Liver (tissue), 9 donors: ENCODE measurements around the gene PHTF1. TPM values are rescaled to one million over a fixed set of nuclear protein-coding genes. Genes with fewer than 3 reads are reported as not detected.

Experiments used
- DNase-seq: peaks from one replicate; pipeline ENCODE4 v3.0.0-alpha.2; 2017; ENCODE audit warnings: low spot score
- H3K27ac ChIP-seq, 2 donors: one replicate each; pipeline ENCODE4 v1.7.0; 2013; ENCODE audit warnings: inconsistent platforms in 2 of 2, low read length in 2 of 2, control low read depth in 1 of 2, low read depth in 1 of 2, mild to moderate bottlenecking in 1 of 2
- H3K27me3 ChIP-seq, 4 donors: one replicate each; pipeline versions ENCODE4 v1.6.1 to v1.7.0; 2013; ENCODE audit warnings: low read length in 3 of 4, inconsistent platforms in 1 of 4, mild to moderate bottlenecking in 1 of 4, moderate library complexity in 1 of 4; ENCODE audit not compliant: control insufficient read depth in 4 of 4, insufficient read depth in 4 of 4
- H3K36me3 ChIP-seq, 4 donors: one replicate each; pipeline versions ENCODE4 v1.6.1 to v1.7.0; 2013; ENCODE audit warnings: low read length in 3 of 4, mild to moderate bottlenecking in 3 of 4, low read depth in 1 of 4, moderate library complexity in 1 of 4; ENCODE audit not compliant: control insufficient read depth in 4 of 4, insufficient read depth in 3 of 4
- H3K4me1 ChIP-seq, 4 donors: one replicate each; pipeline versions ENCODE4 v1.6.1 to v1.7.0; 2013; ENCODE audit warnings: low read length in 3 of 4, mild to moderate bottlenecking in 3 of 4, moderate library complexity in 1 of 4; ENCODE audit not compliant: control insufficient read depth in 4 of 4, insufficient read depth in 4 of 4
- H3K4me3 ChIP-seq, 3 donors: one replicate each; pipeline versions ENCODE4 v1.6.1 to v1.7.0; 2013; ENCODE audit warnings: low read length in 3 of 3, control low read depth in 1 of 3, low read depth in 1 of 3, mild to moderate bottlenecking in 1 of 3
- H3K9ac ChIP-seq, 2 donors: one replicate each; pipeline ENCODE4 v1.7.0; 2013; ENCODE audit warnings: low read length in 2 of 2, mild to moderate bottlenecking in 2 of 2, moderate library complexity in 2 of 2, control low read depth in 1 of 2, low read depth in 1 of 2
- H3K9me3 ChIP-seq, 4 donors: one replicate each; pipeline versions ENCODE4 v1.6.1 to v1.7.0; 2013; ENCODE audit warnings: low read length in 3 of 4; ENCODE audit not compliant: control insufficient read depth in 4 of 4
- EGR1 ChIP-seq, 2 donors: IDR thresholded peaks; 2 replicates each; pipeline ENCODE4 v1.6.1; 2016 to 2018; ENCODE audit warnings: antibody characterized with exemption in 2 of 2, low read depth in 2 of 2
- FOXA1 ChIP-seq: IDR thresholded peaks from 2 replicates; pipeline ENCODE4 v1.6.1; 2016; ENCODE audit warnings: antibody characterized with exemption
- FOXA2 ChIP-seq: IDR thresholded peaks from 2 replicates; pipeline ENCODE4 v1.6.1; 2016; ENCODE audit warnings: antibody characterized with exemption
- GABPA ChIP-seq, 2 donors: IDR thresholded peaks in 1 of 2; conservative IDR thresholded peaks in 1 of 2; 2 replicates each; pipeline ENCODE4 v1.6.1; 2016; ENCODE audit warnings: antibody characterized with exemption in 2 of 2, mild to moderate bottlenecking in 1 of 2, moderate library complexity in 1 of 2
- HNF4A ChIP-seq, 2 donors: conservative IDR thresholded peaks; 2 replicates each; pipeline ENCODE4 v1.6.1; 2016; ENCODE audit warnings: antibody characterized with exemption in 2 of 2, mild to moderate bottlenecking in 2 of 2
- HNF4G ChIP-seq: IDR thresholded peaks from 2 replicates; pipeline ENCODE4 v1.6.1; 2016; ENCODE audit warnings: antibody characterized with exemption
- JUND ChIP-seq, 2 donors: IDR thresholded peaks; 2 replicates each; pipeline ENCODE4 v1.6.1; 2016; ENCODE audit warnings: antibody characterized with exemption in 2 of 2
- NR2F2 ChIP-seq: IDR thresholded peaks from 2 replicates; pipeline ENCODE4 v1.6.1; 2016; ENCODE audit warnings: antibody characterized with exemption
- RAD21 ChIP-seq, 2 donors: IDR thresholded peaks; 2 replicates each; pipeline ENCODE4 v1.6.1; 2016; ENCODE audit warnings: antibody characterized with exemption in 2 of 2, mild to moderate bottlenecking in 2 of 2
- RXRA ChIP-seq, 2 donors: IDR thresholded peaks; 2 replicates each; pipeline ENCODE4 v1.6.1; 2017 to 2018; ENCODE audit warnings: antibody characterized with exemption in 2 of 2, mild to moderate bottlenecking in 1 of 2
- SP1 ChIP-seq: IDR thresholded peaks from 2 replicates; pipeline ENCODE4 v1.6.1; 2018; ENCODE audit warnings: antibody characterized with exemption, mild to moderate bottlenecking
- TAF1 ChIP-seq: conservative IDR thresholded peaks from 2 replicates; pipeline ENCODE4 v1.6.1; 2016; ENCODE audit warnings: antibody characterized with exemption, mild to moderate bottlenecking
- YY1 ChIP-seq: IDR thresholded peaks from 2 replicates; pipeline ENCODE4 v1.6.1; 2016; ENCODE audit warnings: antibody characterized with exemption, mild to moderate bottlenecking
- ZBTB33 ChIP-seq: IDR thresholded peaks from 2 replicates; pipeline ENCODE4 v1.6.1; 2016; ENCODE audit warnings: antibody characterized with exemption
- WGBS: extraction: QIAGEN DNeasy Blood & Tissue Kit; methylation state at CpG from one replicate; pipeline ENCODE4 v1.1.7; 2013; 5-methylcytosine and 5-hydroxymethylcytosine counted together
- polyA plus RNA-seq, 2 donors: library from polyadenylated mRNA; stranded (reverse) in 1 of 2; unstranded in 1 of 2; fragments of 200-250 nt in 1 of 2; fragments of >200 nt in 1 of 2; fragmentation: Nextera tagmentation in 1 of 2; extraction: Ambion mirVana in 1 of 2; gene quantifications; one replicate each; pipeline versions ENCODE4 v1.2.1 to v1.2.3, GENCODE V29; 2013 to 2015
- total RNA-seq, 2 donors: library from RNA; depleted of rRNA; stranded (reverse); fragments of >200 nt; gene quantifications; one replicate each; pipeline ENCODE4 v1.2.3, GENCODE V29; 2014
- TF ChIP-seq, protein P1 (sequence below): IDR thresholded peaks from 2 replicates; pipeline ENCODE4 v1.6.1; 2016; ENCODE audit warnings: antibody characterized with exemption, mild to moderate bottlenecking
- TF ChIP-seq, protein P2 (sequence below): fragments of 150-350 bp; IDR thresholded peaks from 2 replicates; pipeline ENCODE4 v1.5.1; 2017; ENCODE audit warnings: improper control_type of control experiment, low read depth, low read length; ENCODE audit not compliant: missing input control
- TF ChIP-seq, protein P3 (sequence below): IDR thresholded peaks from 2 replicates; pipeline ENCODE4 v1.6.1; 2016; ENCODE audit warnings: antibody characterized with exemption
- donor health status: healthy.
- donor health status: healthy.
- donor health status: healthy.
- donor health status: healthy.
- donor health status: healthy.

PHTF1 gene
- total and polyA plus RNA-seq, 4 donors: 3.2 to 14.0 (median 7.3) TPM

DNA sequence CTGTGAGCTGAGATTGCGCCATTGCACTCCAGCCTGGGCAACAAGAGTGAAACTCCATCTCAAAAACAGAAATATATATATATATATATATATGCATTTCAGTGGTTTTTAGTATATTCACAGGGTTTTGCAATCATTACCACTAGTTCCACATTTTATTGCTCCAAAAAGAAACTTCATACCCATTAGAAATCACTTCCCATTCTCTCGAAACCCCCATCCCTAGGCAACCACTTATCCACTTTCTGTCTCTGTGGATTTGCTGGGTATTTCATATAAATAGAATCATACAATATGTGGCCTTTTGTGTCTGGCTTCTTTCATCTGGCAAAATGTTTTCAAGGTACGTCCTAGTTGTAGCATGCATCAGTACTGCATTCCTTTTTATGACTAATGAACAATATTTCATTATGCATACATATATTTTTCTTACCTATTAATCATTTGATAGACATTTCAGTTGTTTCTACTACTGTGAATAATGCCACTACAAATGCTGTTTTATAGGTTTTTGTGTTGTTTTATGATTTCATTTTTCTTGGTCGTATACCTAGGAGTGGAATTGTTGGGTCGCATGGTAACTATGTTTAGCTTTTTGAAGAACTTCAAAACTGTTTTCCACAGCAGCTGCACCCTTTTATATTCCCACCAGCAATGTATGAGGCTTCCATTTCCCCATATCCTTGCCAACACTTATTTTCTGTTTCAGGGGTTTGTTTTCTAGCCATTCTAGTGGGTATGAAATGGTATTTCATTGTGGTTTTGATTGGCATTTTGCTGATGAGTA is 95.9 kb downstream of the PHTF1 start:
- no peaks in the 10 kb centered on the region for H3K9me3 ChIP-seq
- WGBS: 92% methylated on average over 5 of the region's 5 CpGs
- no peaks in the 10 kb centered on the region for H3K4me1 ChIP-seq
- no peaks in the 10 kb centered on the region for H3K27me3 ChIP-seq
- peaks cover 0 to 8% (median 3%) of the 10 kb centered on the region in 4 donors for H3K36me3 ChIP-seq
- H3K4me3 ChIP-seq: no peak overlapping the region
- H3K27ac ChIP-seq: no peak overlapping the region
- TF ChIP-seq FOXA1: no peak
- no peak for TF ChIP-seq NR2F2
- no peak for TF ChIP-seq EGR1 (IDR thresholded peaks at IDR 0.05; ENCODE audit: low read depth in 2 of 2)
- no peak for TF ChIP-seq HNF4A (conservative IDR thresholded peaks at IDR 0.05)
- no peak for TF ChIP-seq FOXA2
- TF ChIP-seq RXRA (IDR thresholded peaks at IDR 0.05): no peak
- no peak for TF ChIP-seq HNF4G
- TF ChIP-seq ZBTB33: no peak
- DNase-seq: no peak
- H3K9ac ChIP-seq: no peak overlapping the region

DNA sequence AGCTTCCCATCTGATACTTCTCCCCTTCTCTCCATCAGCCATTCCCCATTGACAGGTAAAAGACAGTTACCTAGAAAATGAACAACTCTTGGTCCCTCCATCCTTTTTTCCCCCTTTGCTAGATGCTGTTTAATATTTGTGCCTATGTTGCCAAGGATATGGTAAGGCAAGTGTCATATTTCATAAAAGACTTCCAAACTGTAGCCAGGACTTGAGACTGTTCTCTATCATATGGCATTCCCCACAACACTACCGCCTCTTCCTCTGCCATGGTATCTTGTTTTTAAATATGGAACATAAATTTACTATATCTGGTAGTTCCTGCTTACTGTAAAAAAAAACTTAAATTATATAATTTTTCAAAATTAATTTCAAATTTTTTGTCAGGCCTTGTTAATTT is 97.2 kb downstream of the PHTF1 start:
- Histone ChIP-seq H3K4me1 (no peaks in the 10 kb centered on the region), H3K36me3 (peaks cover 0 to 8% (median 3%) of the 10 kb centered on the region in 4 donors), H3K9ac (no peak overlapping the region), H3K27me3 (no peaks in the 10 kb centered on the region), H3K9me3 (no peaks in the 10 kb centered on the region), H3K27ac (no peak overlapping the region), H3K4me3 (no peak overlapping the region)
- TF ChIP-seq TAF1 (no peak), JUND (IDR thresholded peaks at IDR 0.05) (no peak)
- WGBS: 95% methylated on average over 1 of the region's 1 CpG
- no peak for DNase-seq

GRCh38 chr1:113660088-113660487 is 99.2 kb downstream of the PHTF1 start:
- Histone ChIP-seq H3K9ac (no peak overlapping the region), H3K27me3 (no peaks in the 10 kb centered on the region), H3K9me3 (no peaks in the 10 kb centered on the region), H3K27ac (no peak overlapping the region), H3K4me1 (no peaks in the 10 kb centered on the region), H3K4me3 (no peak overlapping the region), H3K36me3 (peaks cover 0 to 11% (median 3%) of the 10 kb centered on the region in 4 donors)
- no peak for DNase-seq
- WGBS: 47% methylated on average over 3 of the region's 3 CpGs
- TF ChIP-seq HNF4G (no peak), FOXA2 (no peak), JUND (IDR thresholded peaks at IDR 0.05) (no peak), HNF4A (conservative IDR thresholded peaks at IDR 0.05) (no peak), RAD21 (IDR thresholded peaks at IDR 0.05) (no peak), SP1 (no peak), ZBTB33 (no peak), FOXA1 (no peak), RXRA (IDR thresholded peaks at IDR 0.05) (no peak), GABPA (IDR thresholded peaks at IDR 0.05 in 1 of 2, conservative IDR thresholded peaks at IDR 0.05 in 1 of 2) (no peak), TAF1 (no peak), EGR1 (IDR thresholded peaks at IDR 0.05; ENCODE audit: low read depth in 2 of 2) (no peak), YY1 (no peak), NR2F2 (no peak)
- TF ChIP-seq, protein P1, sequence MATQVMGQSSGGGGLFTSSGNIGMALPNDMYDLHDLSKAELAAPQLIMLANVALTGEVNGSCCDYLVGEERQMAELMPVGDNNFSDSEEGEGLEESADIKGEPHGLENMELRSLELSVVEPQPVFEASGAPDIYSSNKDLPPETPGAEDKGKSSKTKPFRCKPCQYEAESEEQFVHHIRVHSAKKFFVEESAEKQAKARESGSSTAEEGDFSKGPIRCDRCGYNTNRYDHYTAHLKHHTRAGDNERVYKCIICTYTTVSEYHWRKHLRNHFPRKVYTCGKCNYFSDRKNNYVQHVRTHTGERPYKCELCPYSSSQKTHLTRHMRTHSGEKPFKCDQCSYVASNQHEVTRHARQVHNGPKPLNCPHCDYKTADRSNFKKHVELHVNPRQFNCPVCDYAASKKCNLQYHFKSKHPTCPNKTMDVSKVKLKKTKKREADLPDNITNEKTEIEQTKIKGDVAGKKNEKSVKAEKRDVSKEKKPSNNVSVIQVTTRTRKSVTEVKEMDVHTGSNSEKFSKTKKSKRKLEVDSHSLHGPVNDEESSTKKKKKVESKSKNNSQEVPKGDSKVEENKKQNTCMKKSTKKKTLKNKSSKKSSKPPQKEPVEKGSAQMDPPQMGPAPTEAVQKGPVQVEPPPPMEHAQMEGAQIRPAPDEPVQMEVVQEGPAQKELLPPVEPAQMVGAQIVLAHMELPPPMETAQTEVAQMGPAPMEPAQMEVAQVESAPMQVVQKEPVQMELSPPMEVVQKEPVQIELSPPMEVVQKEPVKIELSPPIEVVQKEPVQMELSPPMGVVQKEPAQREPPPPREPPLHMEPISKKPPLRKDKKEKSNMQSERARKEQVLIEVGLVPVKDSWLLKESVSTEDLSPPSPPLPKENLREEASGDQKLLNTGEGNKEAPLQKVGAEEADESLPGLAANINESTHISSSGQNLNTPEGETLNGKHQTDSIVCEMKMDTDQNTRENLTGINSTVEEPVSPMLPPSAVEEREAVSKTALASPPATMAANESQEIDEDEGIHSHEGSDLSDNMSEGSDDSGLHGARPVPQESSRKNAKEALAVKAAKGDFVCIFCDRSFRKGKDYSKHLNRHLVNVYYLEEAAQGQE: no peak
- TF ChIP-seq, protein P2, sequence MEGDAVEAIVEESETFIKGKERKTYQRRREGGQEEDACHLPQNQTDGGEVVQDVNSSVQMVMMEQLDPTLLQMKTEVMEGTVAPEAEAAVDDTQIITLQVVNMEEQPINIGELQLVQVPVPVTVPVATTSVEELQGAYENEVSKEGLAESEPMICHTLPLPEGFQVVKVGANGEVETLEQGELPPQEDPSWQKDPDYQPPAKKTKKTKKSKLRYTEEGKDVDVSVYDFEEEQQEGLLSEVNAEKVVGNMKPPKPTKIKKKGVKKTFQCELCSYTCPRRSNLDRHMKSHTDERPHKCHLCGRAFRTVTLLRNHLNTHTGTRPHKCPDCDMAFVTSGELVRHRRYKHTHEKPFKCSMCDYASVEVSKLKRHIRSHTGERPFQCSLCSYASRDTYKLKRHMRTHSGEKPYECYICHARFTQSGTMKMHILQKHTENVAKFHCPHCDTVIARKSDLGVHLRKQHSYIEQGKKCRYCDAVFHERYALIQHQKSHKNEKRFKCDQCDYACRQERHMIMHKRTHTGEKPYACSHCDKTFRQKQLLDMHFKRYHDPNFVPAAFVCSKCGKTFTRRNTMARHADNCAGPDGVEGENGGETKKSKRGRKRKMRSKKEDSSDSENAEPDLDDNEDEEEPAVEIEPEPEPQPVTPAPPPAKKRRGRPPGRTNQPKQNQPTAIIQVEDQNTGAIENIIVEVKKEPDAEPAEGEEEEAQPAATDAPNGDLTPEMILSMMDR: no peak
- TF ChIP-seq, protein P3, sequence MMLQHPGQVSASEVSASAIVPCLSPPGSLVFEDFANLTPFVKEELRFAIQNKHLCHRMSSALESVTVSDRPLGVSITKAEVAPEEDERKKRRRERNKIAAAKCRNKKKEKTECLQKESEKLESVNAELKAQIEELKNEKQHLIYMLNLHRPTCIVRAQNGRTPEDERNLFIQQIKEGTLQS: no peak
